ENCODE measurements around the gene HCFC1. TPM values are rescaled to one million over a fixed set of nuclear protein-coding genes. Genes with fewer than 3 reads are reported as not detected.

HCFC1 gene
- total RNA-seq, 1 experiment from 2014 or later, result 16.1 TPM

Other genes starting within 250 kb of the HCFC1 start
- gene BCAP31, start 247.4 kb downstream of the HCFC1 start, total RNA-seq (2014; rRNA removed; shearing (Covaris generic)), result 132 and 202 TPM in 2 replicates
- gene ABCD1, start 247.0 kb downstream of the HCFC1 start, total RNA-seq (2014; rRNA removed; shearing (Covaris generic)), result 5.3 and 6.8 TPM in 2 replicates
- gene PLXNB3, start 207.6 kb downstream of the HCFC1 start, total RNA-seq (2014; rRNA removed; shearing (Covaris generic)), result 1.5 TPM in 1 of 2 replicates, not detected in the other
- 0.06 TPM in 1 of 2 replicates, not detected in the other for gene SRPK3, start 190.8 kb downstream of the HCFC1 start, total RNA-seq (2014; rRNA removed; shearing (Covaris generic))
- gene IDH3G, start 177.4 kb downstream of the HCFC1 start, total RNA-seq (2014; rRNA removed; shearing (Covaris generic)), result 55.7 and 71.2 TPM in 2 replicates
- 142 and 157 TPM in 2 replicates for gene SSR4, start 177.2 kb downstream of the HCFC1 start, total RNA-seq (2014; rRNA removed; shearing (Covaris generic))
- 15.6 and 16.9 TPM in 2 replicates for gene PDZD4, start 141.3 kb downstream of the HCFC1 start, total RNA-seq (2014; rRNA removed; shearing (Covaris generic))
- 31.3 and 34.0 TPM in 2 replicates for gene L1CAM, start 85.6 kb downstream of the HCFC1 start, total RNA-seq (2014; rRNA removed; shearing (Covaris generic))
- gene AVPR2, start 67.1 kb downstream of the HCFC1 start, total RNA-seq (2014; rRNA removed; shearing (Covaris generic)), result 0.25 TPM in 1 of 2 replicates, not detected in the other
- 55.7 and 62.6 TPM in 2 replicates for gene ARHGAP4, start 45.6 kb downstream of the HCFC1 start, total RNA-seq (2014; rRNA removed; shearing (Covaris generic))
- 136 and 159 TPM in 2 replicates for gene NAA10, start 36.8 kb downstream of the HCFC1 start, total RNA-seq (2014; rRNA removed; shearing (Covaris generic))
- 7.1 and 8.4 TPM in 2 replicates for gene RENBP, start 27.2 kb downstream of the HCFC1 start, total RNA-seq (2014; rRNA removed; shearing (Covaris generic))
- gene TMEM187, start 936 bp upstream of the HCFC1 start, total RNA-seq (2014; rRNA removed; shearing (Covaris generic)), result 1.4 and 7.4 TPM in 2 replicates
- 140 and 144 TPM in 2 replicates for gene IRAK1, start 48.1 kb upstream of the HCFC1 start, total RNA-seq (2014; rRNA removed; shearing (Covaris generic))
- 19.8 and 33.1 TPM in 2 replicates for gene MECP2, start 125.9 kb upstream of the HCFC1 start, total RNA-seq (2014; rRNA removed; shearing (Covaris generic))
- not detected in 2 replicates for gene OPN1LW, start 172.4 kb upstream of the HCFC1 start, total RNA-seq (2014; rRNA removed; shearing (Covaris generic))
- not detected in 2 replicates for gene OPN1MW, start 210.8 kb upstream of the HCFC1 start, total RNA-seq (2014; rRNA removed; shearing (Covaris generic))
- not detected in 2 replicates for gene OPN1MW2, start 247.9 kb upstream of the HCFC1 start, total RNA-seq (2014; rRNA removed; shearing (Covaris generic))